Fibroblast of skin of left quadriceps (primary cell): ENCODE results near the gene ZNF319.
"Not testable (repeated sequence)": the region's sequence is repeated elsewhere in the genome, so short reads cannot be mapped to it uniquely, and the experiment has no call there.

Experiments used
- DNase-seq, 2 experiments: peaks; one replicate each; pipeline ENCODE4 v3.0.0-alpha.2; 2013; ENCODE audit warnings: low read depth in 2 of 2

The ZNF319 gene

DNA sequence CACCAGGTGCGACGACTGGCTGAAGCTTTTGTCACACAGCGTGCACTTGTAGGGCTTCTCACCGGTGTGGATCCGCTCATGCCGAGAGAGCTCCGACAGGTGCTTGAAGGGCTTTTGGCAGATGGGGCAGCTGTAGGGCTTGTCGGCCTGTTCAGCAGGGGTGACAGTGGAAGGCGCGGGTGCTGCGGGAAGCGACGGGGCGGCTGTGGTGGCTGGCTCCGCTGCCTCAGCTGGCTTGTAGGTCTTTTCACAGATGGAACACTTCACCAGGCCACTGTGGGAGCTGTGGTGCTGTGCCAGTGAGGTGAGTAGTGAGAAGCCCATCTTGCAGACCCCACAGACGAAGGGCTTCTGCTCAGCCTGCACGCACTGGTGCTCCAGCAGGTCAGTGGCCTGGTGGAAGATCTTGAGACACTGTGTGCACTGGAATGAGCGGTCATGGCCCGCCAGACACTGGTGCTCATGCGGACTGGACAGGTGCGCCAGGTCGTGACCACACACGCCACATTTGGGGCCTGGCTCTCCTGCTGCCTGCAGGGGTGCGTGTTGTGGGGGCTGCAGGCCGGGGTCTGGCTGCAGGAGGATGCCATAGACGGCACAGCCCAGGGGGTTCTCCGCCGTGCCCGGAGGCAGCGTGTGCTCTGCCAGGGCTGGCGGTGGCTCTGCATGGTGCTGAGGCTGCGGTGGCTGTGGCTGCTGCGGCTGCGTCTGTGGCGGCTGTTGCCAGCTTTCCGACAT lies 2.8 kb downstream of the ZNF319 start:
- DNase-seq, result no peak

- no peak for DNase-seq
These were observed 3.3 kb downstream of the ZNF319 start for GRCh38 chr16:57997176-57997527.

DNA sequence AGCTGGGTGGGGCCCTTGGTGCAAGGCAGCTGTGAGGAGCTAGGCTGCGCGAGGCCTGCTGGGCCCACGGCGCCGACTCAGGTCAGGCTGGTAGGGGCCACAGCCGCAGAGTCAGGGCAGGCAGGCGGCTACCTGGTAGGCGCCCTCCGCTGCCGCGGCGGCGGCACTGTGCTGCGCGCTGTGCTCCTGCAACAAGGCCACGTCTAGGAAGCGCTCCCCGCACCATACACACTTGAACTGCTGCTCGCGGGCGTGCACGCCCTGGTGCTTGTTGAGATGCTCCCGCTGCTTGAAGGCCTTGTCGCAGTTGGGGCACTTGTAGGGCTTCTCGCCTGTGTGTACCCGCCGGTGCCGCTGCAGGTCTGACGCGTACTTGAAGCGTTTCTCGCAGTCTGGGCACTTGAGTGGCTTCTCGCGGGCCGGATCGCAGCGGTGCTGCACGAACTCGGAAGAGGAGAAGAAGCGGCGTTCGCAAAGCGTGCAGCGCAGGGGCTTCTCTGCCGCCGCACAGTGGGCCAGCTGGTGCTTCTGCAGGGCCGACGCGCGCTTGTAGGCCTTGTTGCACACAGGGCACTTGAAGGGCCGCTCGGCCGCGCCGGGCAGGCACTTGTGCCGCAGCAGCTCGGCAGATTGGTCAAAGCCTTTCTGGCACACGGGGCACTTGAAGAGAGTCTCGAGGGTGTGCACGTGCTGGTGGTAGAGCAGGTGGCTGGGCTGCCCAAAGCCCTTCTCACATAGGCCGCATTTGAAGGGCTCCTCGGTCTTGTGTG lies 3.9 kb downstream of the ZNF319 start:
- DNase-seq, result no peak

- DNase-seq, result no peak
These were observed 4.6 kb downstream of the ZNF319 start for GRCh38 chr16:57995721-57996405.

GRCh38 chr16:57994778-57995177 lies 5.7 kb downstream of the ZNF319 start:
- no peak for DNase-seq

DNA sequence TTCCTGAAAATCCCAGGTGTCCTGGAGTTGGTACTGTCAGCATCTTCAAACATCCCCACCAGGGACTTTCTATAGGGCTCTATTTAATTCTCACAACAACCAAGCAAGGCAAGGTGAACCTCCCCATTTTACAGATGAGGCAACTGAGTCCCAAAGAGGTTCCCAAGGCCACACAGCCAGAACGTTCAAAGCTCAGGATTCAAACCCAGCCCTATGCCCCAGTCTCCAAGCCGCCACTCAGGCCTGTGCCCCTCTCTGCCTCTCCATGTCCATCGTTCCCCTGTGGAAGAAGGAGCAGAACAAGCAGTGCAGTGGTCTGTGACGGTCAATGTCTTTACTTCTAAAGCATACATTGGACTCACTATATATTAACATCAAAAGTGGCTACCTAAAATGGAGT lies 6.1 kb downstream of the ZNF319 start:
- DNase-seq, result no peak

GRCh38 chr16:57993897-57994296 lies 6.6 kb downstream of the ZNF319 start:
- DNase-seq, result no peak

- DNase-seq, result no peak
These were observed 7.0 kb downstream of the ZNF319 start for GRCh38 chr16:57993438-57993837.

DNA sequence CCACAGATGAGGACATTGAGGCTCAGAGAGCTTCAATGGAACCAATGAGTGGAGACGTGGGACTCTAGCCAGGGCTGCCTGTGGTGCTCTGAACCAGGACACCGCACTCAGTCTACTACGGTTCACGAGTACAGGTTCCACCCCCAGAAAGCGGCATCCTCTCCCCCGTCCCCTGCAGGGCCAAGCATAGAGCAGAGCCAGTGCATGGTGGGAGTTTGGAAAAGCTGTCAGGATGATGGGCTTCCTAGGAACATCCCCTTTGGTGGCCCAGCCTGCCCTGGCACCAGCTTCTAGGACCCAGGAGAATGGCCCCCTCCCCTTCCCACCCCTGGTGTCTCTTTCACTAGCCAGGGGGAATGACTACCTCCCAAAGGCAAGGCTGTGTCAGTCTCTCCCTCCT lies 8.4 kb downstream of the ZNF319 start:
- no peak for DNase-seq

DNA sequence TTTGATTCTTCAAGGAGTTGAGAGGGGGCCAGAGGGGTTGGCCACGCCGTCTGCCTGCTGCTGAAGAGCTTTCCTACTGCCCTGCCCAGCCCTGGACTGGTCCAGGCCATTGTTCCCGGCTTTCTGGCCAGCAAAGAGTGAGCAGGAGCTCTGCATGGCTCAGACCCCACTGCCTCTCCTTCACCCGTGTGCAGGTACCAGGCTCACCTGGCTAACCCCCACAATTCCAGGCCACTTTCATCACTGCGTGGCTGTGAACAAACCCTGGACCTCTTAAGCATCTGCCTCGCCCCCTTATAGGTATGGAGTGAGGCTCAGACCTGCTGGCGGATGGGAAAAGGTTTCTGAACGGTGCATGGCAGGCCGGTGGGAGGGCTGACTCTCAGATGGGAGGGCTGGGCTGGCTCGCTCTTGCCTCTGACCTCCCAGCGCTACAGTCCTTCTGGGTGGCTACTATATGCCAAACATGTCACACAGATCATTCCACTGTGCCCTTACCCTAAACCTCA lies 8.9 kb downstream of the ZNF319 start:
- DNase-seq, result no peak

DNA sequence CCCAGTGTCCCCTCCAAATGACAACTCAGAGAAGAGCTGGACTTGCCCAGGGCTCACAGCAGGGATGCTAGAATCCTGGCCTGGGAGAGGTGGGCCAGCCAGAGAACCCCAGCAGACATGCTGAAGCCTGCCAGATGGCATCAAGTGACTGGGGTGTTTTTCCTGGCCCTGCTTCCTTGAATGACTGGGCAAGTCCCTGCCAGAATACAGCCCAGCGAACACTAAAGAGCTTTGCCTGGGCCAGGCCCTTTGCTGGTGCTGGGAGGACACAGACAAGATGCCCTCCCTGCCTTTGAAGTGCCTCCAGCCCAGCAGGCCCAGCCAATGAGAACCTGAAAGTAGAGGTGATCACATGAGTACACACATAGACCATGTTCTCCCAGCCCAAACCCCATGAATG lies 11.5 kb downstream of the ZNF319 start:
- DNase-seq, result no peak

GRCh38 chr16:57987441-57988177 lies 12.9 kb downstream of the ZNF319 start:
- DNase-seq, result no peak

DNA sequence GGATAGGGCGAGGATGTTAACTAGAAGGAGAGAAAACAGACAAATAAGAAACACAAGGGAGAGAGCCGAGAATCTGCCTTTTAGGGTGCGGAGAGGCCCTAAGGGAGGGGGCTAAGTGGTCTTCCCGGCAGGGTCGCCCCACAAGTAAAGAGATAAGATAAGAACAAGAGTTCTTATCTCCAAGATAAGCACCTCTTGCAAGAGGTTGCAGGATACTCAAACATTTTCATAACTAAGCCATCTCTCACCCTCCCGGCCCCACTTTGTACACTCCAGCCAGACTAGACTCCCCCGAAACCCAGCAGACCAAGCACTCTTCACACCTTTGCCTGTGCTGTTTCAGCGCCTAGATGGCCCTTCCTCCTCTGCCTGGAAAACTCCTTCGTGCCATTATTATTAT lies 14.3 kb downstream of the ZNF319 start:
- DNase-seq, result no peak

GRCh38 chr16:57985204-57986181 lies 15.0 kb downstream of the ZNF319 start:
- no peak for DNase-seq

DNA sequence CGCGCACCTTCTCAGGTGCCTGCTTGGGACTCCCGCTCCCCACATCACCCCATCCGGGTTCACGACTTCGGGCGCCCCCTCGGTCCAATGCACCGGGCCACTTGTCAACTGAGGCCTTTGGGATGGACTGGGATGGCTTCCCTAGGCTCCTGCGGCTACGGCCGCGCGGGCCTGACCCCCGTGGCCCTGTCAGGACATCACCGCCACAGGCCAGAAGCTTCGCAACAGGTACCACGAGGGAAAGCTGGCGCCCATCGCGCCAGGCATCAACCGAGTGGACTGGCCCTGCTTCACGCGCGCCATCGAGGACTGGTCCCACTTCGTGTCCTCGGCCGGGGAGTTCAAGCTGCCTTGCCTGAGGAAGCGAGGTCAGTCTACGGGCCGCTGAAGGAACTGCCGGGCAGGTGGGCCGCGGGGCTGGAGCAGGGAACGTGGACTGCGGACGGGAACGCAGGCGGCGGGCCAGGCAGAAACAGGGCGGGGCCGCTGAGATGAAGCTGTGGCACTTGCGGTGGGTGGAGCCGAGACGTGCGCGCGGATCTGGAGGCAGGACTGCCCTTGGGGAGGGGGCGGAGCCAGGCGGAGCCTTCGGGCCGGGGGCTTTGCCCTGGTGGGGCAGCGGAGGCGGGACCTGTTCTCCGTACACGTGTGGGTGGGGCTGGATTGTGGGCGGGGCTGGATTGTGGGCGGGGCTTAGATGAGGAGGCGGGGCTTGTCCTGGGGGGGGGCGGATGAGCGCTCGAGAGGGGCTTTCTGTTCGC lies 15.8 kb downstream of the ZNF319 start:
- DNase-seq, result peak; percentile 53 to 58

- DNase-seq, result no peak
These were observed 18.1 kb downstream of the ZNF319 start for GRCh38 chr16:57982385-57982784.

GRCh38 chr16:57981636-57982035 lies 18.8 kb downstream of the ZNF319 start:
- no peak for DNase-seq

GRCh38 chr16:57979006-57979585 lies 21.4 kb downstream of the ZNF319 start:
- no peak for DNase-seq

- DNase-seq, result not testable (repeated sequence)
These were observed 22.4 kb downstream of the ZNF319 start for GRCh38 chr16:57978070-57978465.
